ENCODE data around the gene IPCEF1. TPM values are rescaled to one million over a fixed set of nuclear protein-coding genes. Genes with fewer than 3 reads are reported as not detected.

IPCEF1 gene, protein sequence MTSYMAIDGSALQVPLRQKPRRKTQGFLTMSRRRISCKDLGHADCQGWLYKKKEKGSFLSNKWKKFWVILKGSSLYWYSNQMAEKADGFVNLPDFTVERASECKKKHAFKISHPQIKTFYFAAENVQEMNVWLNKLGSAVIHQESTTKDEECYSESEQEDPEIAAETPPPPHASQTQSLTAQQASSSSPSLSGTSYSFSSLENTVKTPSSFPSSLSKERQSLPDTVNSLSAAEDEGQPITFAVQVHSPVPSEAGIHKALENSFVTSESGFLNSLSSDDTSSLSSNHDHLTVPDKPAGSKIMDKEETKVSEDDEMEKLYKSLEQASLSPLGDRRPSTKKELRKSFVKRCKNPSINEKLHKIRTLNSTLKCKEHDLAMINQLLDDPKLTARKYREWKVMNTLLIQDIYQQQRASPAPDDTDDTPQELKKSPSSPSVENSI
- 0.34 and 1.00 TPM in 2 replicates for total RNA-seq

GRCh38 chr6:154356690-154357089, at the start of gene IPCEF1:
IPCEF1 (minus strand) TSS chr6:154356803; CDS start chr6:154265947, 90,856 bp downstream.

Other genes starting within 250 kb of the IPCEF1 start
- 2.1 and 6.5 TPM in 2 replicates for gene CNKSR3, start 153.9 kb upstream of the IPCEF1 start, total RNA-seq

All from nasal cavity respiratory epithelium epithelial cell of viscerocranial mucosa (primary cell).